Hepatocyte (in vitro differentiated cells): ENCODE measurements around the gene TPRN.

ENCODE experiments used
- CTCF ChIP-seq: fragments of 200-600 bp; sonication (generic); IDR thresholded peaks from 2 replicates; pipeline ENCODE4 v1.5.1; 2016; ENCODE audit warnings: antibody characterized with exemption, mild to moderate bottlenecking; ENCODE audit not compliant: poor library complexity
- EZH2 ChIP-seq: fragments of 200-600 bp; sonication (generic); IDR thresholded peaks from 2 replicates; pipeline ENCODE4 v1.6.1; 2016; ENCODE audit warnings: antibody characterized with exemption, mild to moderate bottlenecking, borderline replicate concordance
- EZH2phosphoT487 ChIP-seq: fragments of 200-600 bp; sonication (generic); IDR thresholded peaks from one replicate; pipeline ENCODE4 v1.6.1; 2018; ENCODE audit warnings: antibody characterized with exemption, mild to moderate bottlenecking, low read depth, moderate library complexity; ENCODE audit not compliant: unreplicated experiment, severe bottlenecking

- TF ChIP-seq CTCF (no peak), EZH2 (no peak), EZH2phosphoT487 (no peak)
These were observed 40.4 kb upstream of the TPRN start, which contains the start of gene TUBB4B for GRCh38 chr9:137240841-137241489.
